Measurements from ENCODE around the gene SST. TPM values are rescaled to one million over a fixed set of nuclear protein-coding genes. Genes with fewer than 3 reads are reported as not detected.

The SST gene
- total RNA-seq, 1 experiment from 2014 or later: 0.94 TPM

DNA sequence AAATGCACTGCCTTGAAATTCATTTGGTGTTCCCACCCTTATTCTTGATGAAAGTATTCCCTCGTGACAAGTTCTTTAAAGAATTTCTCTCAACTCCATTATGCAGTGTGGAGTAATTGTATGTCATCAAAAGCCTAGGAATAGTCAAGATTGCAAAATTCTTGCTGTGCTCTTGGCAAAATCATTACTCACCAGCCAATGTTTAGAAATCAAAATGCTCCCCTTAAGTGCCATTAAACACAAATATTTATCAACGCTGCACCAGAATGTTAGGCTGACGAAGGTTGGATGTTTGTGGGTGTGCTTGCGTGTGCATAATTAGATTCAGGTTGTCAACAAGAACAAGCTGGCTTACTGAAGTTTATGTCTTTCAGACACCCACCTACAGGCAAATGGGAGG, 40.5 kb downstream of the SST start:
- DNase-seq (ENCODE audit: low read depth): peak; percentile 84

GRCh38 chr3:187628169-187628568, 42.0 kb downstream of the SST start:
- no peak for DNase-seq (ENCODE audit: low read depth)

DNA sequence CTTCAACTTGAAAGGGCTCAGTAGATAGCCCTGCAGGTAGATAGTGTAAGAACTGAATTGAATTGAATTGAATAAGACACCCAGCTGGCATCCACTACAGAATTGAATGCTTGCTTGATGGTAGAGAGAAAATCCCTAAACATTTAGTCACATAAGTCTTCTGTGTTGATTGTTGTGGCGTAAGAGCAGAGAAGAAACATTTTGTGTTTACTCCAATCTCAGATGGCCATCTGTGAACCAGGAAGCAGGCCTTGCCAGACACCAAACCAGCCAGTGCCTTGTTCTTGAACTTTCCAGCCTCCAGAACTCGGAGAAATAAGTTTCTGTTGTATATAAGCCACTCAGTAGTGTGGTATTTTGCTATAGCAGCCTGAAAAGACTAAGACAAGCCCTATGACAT, 43.6 kb downstream of the SST start:
- no peak for DNase-seq (ENCODE audit: low read depth)

DNA sequence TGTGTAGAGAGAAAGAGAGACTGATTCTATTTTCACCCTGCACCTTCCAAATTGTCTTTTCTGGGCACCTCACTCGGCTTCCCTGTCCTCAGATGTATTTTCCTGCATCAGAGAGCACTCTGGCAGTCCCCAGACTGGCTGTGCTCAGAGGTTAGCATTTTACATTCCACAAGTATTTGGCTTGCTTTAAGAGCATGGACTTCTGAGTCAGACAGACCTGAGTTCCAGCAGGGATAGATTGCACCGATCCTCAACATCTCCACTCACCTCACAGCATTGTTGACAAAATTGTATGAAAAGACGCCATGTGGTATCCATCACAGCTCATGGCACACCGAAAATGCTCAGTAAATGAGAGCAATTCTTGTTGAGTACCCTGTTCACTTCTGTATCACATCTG, 45.6 kb downstream of the SST start:
- peak; percentile 32 for DNase-seq (ENCODE audit: low read depth)

- DNase-seq (ENCODE audit: low read depth): no peak
Observed at GRCh38 chr3:187623285-187623814, 46.8 kb downstream of the SST start.

DNA sequence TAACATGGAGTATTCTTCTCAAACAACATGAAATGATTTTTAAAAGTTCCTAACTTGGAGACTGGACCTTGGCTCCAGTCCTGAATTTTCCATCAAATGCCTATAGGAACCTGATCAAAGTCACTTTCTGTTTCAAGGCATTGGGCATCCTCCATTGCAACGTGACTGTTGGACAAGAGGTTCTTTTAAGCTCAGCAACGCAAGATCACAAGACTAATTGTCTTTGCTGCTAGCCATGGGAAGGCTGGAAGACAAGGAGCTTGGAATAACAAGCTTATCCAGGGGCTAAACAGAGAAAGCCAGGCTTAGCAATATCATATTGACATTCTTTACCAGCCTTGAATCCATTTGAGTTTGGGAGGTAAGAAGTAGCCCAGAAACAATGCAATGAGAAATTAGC, 48.3 kb downstream of the SST start:
- DNase-seq (ENCODE audit: low read depth): no peak

- DNase-seq (ENCODE audit: low read depth): no peak
Observed at GRCh38 chr3:187619461-187619860, 50.7 kb downstream of the SST start.

Other genes with a start within 250 kb of the SST start
- not detected in 2 replicates for gene RTP2, start 32.2 kb upstream of the SST start, total RNA-seq (2014; rRNA removed; shearing (Covaris generic))
- 15.4 and 19.2 TPM in 2 replicates for gene BCL6, start 75.1 kb upstream of the SST start, total RNA-seq (2014; rRNA removed; shearing (Covaris generic))